GM23338 (cell line): ENCODE data around the gene DNAJC4. TPM values are rescaled to one million over a fixed set of nuclear protein-coding genes. Genes with fewer than 3 reads are reported as not detected.

ENCODE experiments used
- ATAC-seq: fragments of 200-7000 bp; cut with Tn5 transposase; 3 replicates; pipeline ENCODE4 v1.9.1; 2020
- DNase-seq: peaks from one replicate; pipeline ENCODE4 v3.0.0-alpha.2; 2015; ENCODE audit warnings: low spot score
- H2AFZ ChIP-seq: fragments of 200-600 bp; sonication (generic); 2 replicates; pipeline ENCODE4 v1.8.0; 2016; ENCODE audit warnings: antibody characterized with exemption, mild to moderate bottlenecking, moderate library complexity
- H3F3A ChIP-seq: fragments of 200-600 bp; sonication (generic); replicated peaks from 2 replicates; pipeline ENCODE4 v1.8.0; 2017; ENCODE audit warnings: antibody characterized with exemption, mixed run types, low read depth
- H3K27ac ChIP-seq: fragments of 200-600 bp; sonication (generic); 2 replicates; pipeline ENCODE4 v1.6.1; 2016; ENCODE audit warnings: low read depth
- H3K27me3 ChIP-seq: fragments of 200-600 bp; sonication (generic); 2 replicates; pipeline ENCODE4 v1.8.0; 2016; ENCODE audit warnings: mild to moderate bottlenecking, mixed run types, moderate library complexity; ENCODE audit not compliant: insufficient read depth
- H3K36me3 ChIP-seq: fragments of 200-600 bp; sonication (generic); 2 replicates; pipeline ENCODE4 v1.8.0; 2016; ENCODE audit warnings: mild to moderate bottlenecking; ENCODE audit not compliant: insufficient read depth
- H3K4me1 ChIP-seq: fragments of 200-600 bp; sonication (generic); 2 replicates; pipeline ENCODE4 v1.8.0; 2016; ENCODE audit warnings: mild to moderate bottlenecking, moderate library complexity; ENCODE audit not compliant: insufficient read depth
- H3K4me2 ChIP-seq: fragments of 200-600 bp; sonication (generic); 2 replicates; pipeline ENCODE4 v1.7.1; 2017; ENCODE audit warnings: mixed run types
- H3K4me3 ChIP-seq: fragments of 200-600 bp; sonication (generic); 2 replicates; pipeline ENCODE4 v1.6.1; 2016; ENCODE audit warnings: mixed run types
- H3K79me2 ChIP-seq: fragments of 200-600 bp; sonication (generic); replicated peaks from 2 replicates; pipeline ENCODE4 v1.8.0; 2017; ENCODE audit warnings: mild to moderate bottlenecking; ENCODE audit not compliant: insufficient read depth
- H3K9me2 ChIP-seq: fragments of 200-600 bp; sonication (generic); 2 replicates; pipeline ENCODE4 v1.8.0; 2017; ENCODE audit not compliant: insufficient read depth
- H4K20me1 ChIP-seq: fragments of 200-600 bp; sonication (generic); replicated peaks from 2 replicates; pipeline ENCODE4 v1.8.0; 2017; ENCODE audit warnings: mild to moderate bottlenecking; ENCODE audit not compliant: insufficient read depth
- H3K27ac Mint-ChIP-seq: 2 replicates; pipeline ENCODE4 v1.8.0; 2020; ENCODE audit warnings: inconsistent platforms, mild to moderate bottlenecking, moderate library complexity, mixed read lengths
- H3K27me3 Mint-ChIP-seq: 3 replicates; pipeline ENCODE4 v1.8.0; 2022; ENCODE audit warnings: low read depth, mild to moderate bottlenecking, moderate library complexity, mixed read lengths, inconsistent platforms; ENCODE audit not compliant: insufficient read depth, poor library complexity
- H3K36me3 Mint-ChIP-seq: 3 replicates; pipeline ENCODE4 v1.8.0; 2021; ENCODE audit warnings: low read depth, mild to moderate bottlenecking, inconsistent platforms, moderate library complexity, mixed read lengths
- H3K4me1 Mint-ChIP-seq: 3 replicates; pipeline ENCODE4 v1.8.0; 2020; ENCODE audit warnings: mild to moderate bottlenecking, inconsistent platforms, mixed read lengths
- H3K4me3 Mint-ChIP-seq: 3 replicates; pipeline ENCODE4 v1.8.0; 2021; ENCODE audit warnings: moderate library complexity, mild to moderate bottlenecking, inconsistent platforms, mixed read lengths
- H3K9me3 Mint-ChIP-seq: 3 replicates; pipeline ENCODE4 v1.8.0; 2020; ENCODE audit warnings: moderate library complexity, mild to moderate bottlenecking, inconsistent platforms, mixed read lengths
- CREB1 ChIP-seq: fragments of 250-450 bp; sonication (Bioruptor Pico); IDR thresholded peaks from 2 replicates; pipeline ENCODE4 v1.5.0; 2020; ENCODE audit warnings: low read depth, mild to moderate bottlenecking, moderate library complexity
- CTCF ChIP-seq, 2 experiments: fragments of 200-600 bp in 1 of 2; sonication (generic) in 1 of 2; conservative IDR thresholded peaks; 2 replicates each; pipeline versions ENCODE4 v1.5.1 to v1.6.1; 2016 to 2017; ENCODE audit warnings: antibody characterized with exemption in 2 of 2, low read depth in 2 of 2, mild to moderate bottlenecking in 2 of 2, moderate library complexity in 1 of 2
- ETS1 ChIP-seq: IDR thresholded peaks from 2 replicates; pipeline ENCODE4 v1.6.1; 2016; ENCODE audit warnings: antibody characterized with exemption
- EZH2 ChIP-seq: fragments of 200-600 bp; sonication (generic); IDR thresholded peaks from one replicate; pipeline ENCODE4 v1.8.0; 2017; ENCODE audit warnings: antibody characterized with exemption, mild to moderate bottlenecking, low read depth; ENCODE audit not compliant: unreplicated experiment
- EZH2phosphoT487 ChIP-seq: fragments of 200-600 bp; sonication (generic); IDR thresholded peaks from one replicate; pipeline ENCODE4 v1.8.1; 2018; ENCODE audit warnings: antibody characterized with exemption; ENCODE audit not compliant: unreplicated experiment
- JUNB ChIP-seq: IDR thresholded peaks from one replicate; pipeline ENCODE4 v1.6.1; 2016; ENCODE audit warnings: antibody characterized with exemption; ENCODE audit not compliant: unreplicated experiment
- NANOG ChIP-seq: IDR thresholded peaks from 2 replicates; pipeline ENCODE4 v1.6.1; 2016; ENCODE audit warnings: antibody characterized with exemption, borderline replicate concordance
- POLR2AphosphoS5 ChIP-seq: IDR thresholded peaks from 2 replicates; pipeline ENCODE4 v1.6.1; 2016; ENCODE audit warnings: antibody characterized with exemption, low read depth
- REST ChIP-seq: IDR thresholded peaks from one replicate; pipeline ENCODE4 v1.6.1; 2018; ENCODE audit warnings: antibody characterized with exemption; ENCODE audit not compliant: unreplicated experiment
- STAT1 ChIP-seq: IDR thresholded peaks from one replicate; pipeline ENCODE4 v1.6.1; 2016; ENCODE audit warnings: antibody characterized with exemption; ENCODE audit not compliant: unreplicated experiment
- ZNF114 ChIP-seq: fragments of 250-450 bp; sonication (Bioruptor Pico); IDR thresholded peaks from 2 replicates; pipeline ENCODE4 v1.5.0; 2020; ENCODE audit warnings: mild to moderate bottlenecking, moderate library complexity
- ZNF331 ChIP-seq: fragments of 250-450 bp; sonication (Bioruptor Pico); IDR thresholded peaks from 2 replicates; pipeline ENCODE4 v1.5.0; 2020; ENCODE audit warnings: low read depth, mild to moderate bottlenecking, moderate library complexity
- ZNF462 ChIP-seq: fragments of 250-450 bp; sonication (Bioruptor Pico); IDR thresholded peaks from 2 replicates; pipeline ENCODE4 v1.5.0; 2020; ENCODE audit warnings: mild to moderate bottlenecking, moderate library complexity
- polyA plus RNA-seq: library from polyadenylated mRNA; unstranded; fragments of >200 nt; fragmentation: Nextera tagmentation; extraction: Ambion mirVana; gene quantifications from 2 replicates; pipeline ENCODE4 v1.2.1, GENCODE V29; 2016
- total RNA-seq: library from RNA; depleted of rRNA; stranded (reverse); fragments of >200 nt; shearing (Covaris generic); gene quantifications from 2 replicates; pipeline ENCODE4 v1.2.3, GENCODE V29; 2014

Gene DNAJC4
- total and polyA plus RNA-seq, 2 experiments from 2014 or later: 10.5 to 34.4 TPM

- H4K20me1 ChIP-seq: no peaks in the 10 kb centered on the region
- peaks cover 13% of the 10 kb centered on the region for H3F3A ChIP-seq
- no peak overlapping the region for H3K27ac ChIP-seq
- no peaks in the 10 kb centered on the region; the same call in 1 of the 2 replicates for H3K79me2 ChIP-seq
- Mint-ChIP-seq H3K27me3 (peaks cover 22% of the 10 kb centered on the region), H3K9me3 (no peaks in the 10 kb centered on the region), H3K27ac (peak overlapping the region; percentile 67), H3K4me1 (peaks cover 24% of the 10 kb centered on the region; the same call in 2 of the 3 replicates), H3K4me3 (peak overlapping the region; percentile 83), H3K36me3 (peaks cover 3% of the 10 kb centered on the region; the same call in 1 of the 3 replicates)
- peak overlapping the region; percentile 96 for H3K4me2 ChIP-seq
- ATAC-seq (no peak), DNase-seq (no peak)
- H3K4me3 ChIP-seq: peak overlapping the region; percentile 94
- TF ChIP-seq CTCF (conservative IDR thresholded peaks at IDR 0.05; ENCODE audit: low read depth in 2 of 2): no peak
- TF ChIP-seq NANOG: no peak
- TF ChIP-seq POLR2AphosphoS5: no peak
- TF ChIP-seq ETS1: no peak
- TF ChIP-seq JUNB: no peak
- no peak for TF ChIP-seq REST
- TF ChIP-seq ZNF462 (CRISPR knock-in tag): no peak
- TF ChIP-seq CREB1 (CRISPR knock-in tag): no peak
- TF ChIP-seq ZNF331 (CRISPR knock-in tag): no peak
- no peak for TF ChIP-seq EZH2
- no peak for TF ChIP-seq EZH2phosphoT487
- TF ChIP-seq STAT1: no peak
- no peak for TF ChIP-seq ZNF114 (CRISPR knock-in tag)
- H3K4me1 ChIP-seq: peaks cover 17% of the 10 kb centered on the region; the same call in 1 of the 2 replicates
- peaks cover 23% of the 10 kb centered on the region; the same call in 1 of the 2 replicates for H3K27me3 ChIP-seq
- H3K9me2 ChIP-seq: no peaks in the 10 kb centered on the region
- no peaks in the 10 kb centered on the region for H3K36me3 ChIP-seq
- no peak overlapping the region for H2AFZ ChIP-seq
Measured at GRCh38 chr11:64229744-64230170, 591 bp upstream of the DNAJC4 start.
